ENCODE results near the gene CBFA2T3.

CBFA2T3 gene

DNA sequence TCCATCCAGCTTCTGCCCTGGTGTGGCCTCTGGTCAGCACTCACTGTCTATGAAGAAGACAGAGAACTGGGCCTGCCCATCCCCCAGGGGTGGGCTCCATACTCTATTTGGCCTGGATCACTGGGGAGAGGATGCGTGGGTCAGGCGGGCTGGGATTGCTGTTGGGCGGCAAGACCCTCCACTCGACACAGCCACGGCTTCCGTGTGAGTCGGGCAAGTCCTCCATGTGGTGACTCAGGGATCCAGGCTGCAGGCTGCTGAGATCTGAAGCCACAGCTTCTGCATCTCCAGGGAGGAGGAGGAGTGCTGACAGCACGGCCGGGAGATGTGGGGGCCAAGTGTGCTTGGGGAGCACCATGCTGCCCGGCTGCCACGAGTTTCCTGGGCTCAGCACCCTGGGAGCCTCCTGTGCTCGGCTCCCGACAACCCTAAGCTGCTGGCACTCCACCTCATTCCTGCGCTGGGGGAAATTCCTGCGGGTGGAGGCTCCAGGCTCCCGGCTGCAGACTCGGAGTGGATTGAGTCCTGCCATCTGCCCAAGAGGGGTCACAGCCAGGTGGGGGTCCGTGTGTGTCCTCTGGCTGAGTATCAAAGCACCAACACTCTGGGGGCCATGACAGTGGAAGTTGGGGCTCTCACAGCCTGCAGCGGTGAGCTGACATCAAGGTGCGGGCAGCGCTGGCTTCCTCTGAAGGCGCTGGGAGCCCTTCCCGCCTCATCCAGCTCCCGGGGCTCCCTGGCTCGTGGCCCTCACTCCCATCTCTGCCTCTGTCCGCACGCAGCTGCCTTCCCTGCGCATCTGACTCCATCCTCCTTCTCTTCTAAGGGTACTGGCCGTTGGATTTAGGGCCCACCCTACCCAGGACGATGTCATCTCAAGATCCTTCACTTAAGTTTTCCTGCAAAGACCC lies 24.4 kb upstream of the CBFA2T3 start:
- no peaks in the 10 kb centered on the region for H3K36me3 ChIP-seq (ENCODE audit: control insufficient read depth in 1 of 2, insufficient read depth in 2 of 2, low read length in 2 of 2)
- peaks cover 7% of the 10 kb centered on the region for H3K27me3 ChIP-seq (ENCODE audit: low read depth, low read length)
- H3K27ac ChIP-seq (ENCODE audit: low read length): no peak overlapping the region
- no peak overlapping the region for H3K4me3 ChIP-seq (ENCODE audit: low read depth in 1 of 2, low read length in 2 of 2)
- peaks cover 0 to 9% of the 10 kb centered on the region in 2 donors for H3K4me1 ChIP-seq (ENCODE audit: control insufficient read depth in 1 of 2, insufficient read depth in 2 of 2, low read length in 2 of 2)
- H3K9me3 ChIP-seq (ENCODE audit: control insufficient read depth in 1 of 2, low read length in 2 of 2): peaks cover 0 to 43% of the 10 kb centered on the region in 2 donors

DNA sequence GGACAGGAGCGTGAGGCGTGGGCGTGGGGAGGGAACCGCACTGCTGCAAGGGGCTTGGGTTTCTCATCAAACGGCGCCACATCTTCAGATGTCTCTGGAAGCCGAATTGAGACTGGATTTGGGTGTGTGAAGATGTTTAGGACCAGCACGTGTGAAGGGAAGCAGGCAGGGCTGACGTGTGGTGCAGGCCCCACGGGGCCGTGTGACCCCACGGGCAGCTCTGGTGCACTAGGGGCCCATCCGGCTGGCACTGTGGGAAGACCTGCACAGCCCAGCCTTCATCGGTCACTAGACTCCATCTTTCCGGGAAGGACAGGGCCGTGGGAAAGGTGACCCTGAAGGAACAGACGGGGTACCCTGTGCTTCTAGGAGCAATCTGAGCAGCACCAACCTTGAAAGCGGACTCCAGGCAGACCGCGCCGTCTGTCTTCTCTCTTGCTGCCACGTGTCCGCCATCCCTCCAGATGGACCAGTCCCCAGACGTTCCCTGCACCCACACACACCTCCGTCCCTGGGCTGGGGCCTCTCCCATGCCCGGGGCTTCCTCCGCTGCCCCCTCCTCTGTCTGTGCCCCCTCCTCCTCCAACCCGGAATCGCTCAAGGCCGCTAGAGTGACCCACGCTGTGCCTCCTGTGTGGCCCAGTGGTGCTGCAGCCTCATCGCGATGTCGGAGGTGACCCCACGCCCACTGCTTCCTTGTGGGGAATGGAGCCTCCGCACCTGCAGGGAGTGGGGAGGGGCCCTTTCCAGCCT lies 23.4 kb upstream of the CBFA2T3 start:
- Histone ChIP-seq H3K36me3 (ENCODE audit: control insufficient read depth in 1 of 2, insufficient read depth in 2 of 2, low read length in 2 of 2) (no peaks in the 10 kb centered on the region), H3K4me3 (ENCODE audit: low read depth in 1 of 2, low read length in 2 of 2) (no peak overlapping the region), H3K27ac (ENCODE audit: low read length) (no peak overlapping the region), H3K9me3 (ENCODE audit: control insufficient read depth in 1 of 2, low read length in 2 of 2) (peaks cover 0 to 43% of the 10 kb centered on the region in 2 donors), H3K27me3 (ENCODE audit: low read depth, low read length) (peaks cover 7% of the 10 kb centered on the region), H3K4me1 (ENCODE audit: control insufficient read depth in 1 of 2, insufficient read depth in 2 of 2, low read length in 2 of 2) (peaks cover 0 to 9% of the 10 kb centered on the region in 2 donors)

DNA sequence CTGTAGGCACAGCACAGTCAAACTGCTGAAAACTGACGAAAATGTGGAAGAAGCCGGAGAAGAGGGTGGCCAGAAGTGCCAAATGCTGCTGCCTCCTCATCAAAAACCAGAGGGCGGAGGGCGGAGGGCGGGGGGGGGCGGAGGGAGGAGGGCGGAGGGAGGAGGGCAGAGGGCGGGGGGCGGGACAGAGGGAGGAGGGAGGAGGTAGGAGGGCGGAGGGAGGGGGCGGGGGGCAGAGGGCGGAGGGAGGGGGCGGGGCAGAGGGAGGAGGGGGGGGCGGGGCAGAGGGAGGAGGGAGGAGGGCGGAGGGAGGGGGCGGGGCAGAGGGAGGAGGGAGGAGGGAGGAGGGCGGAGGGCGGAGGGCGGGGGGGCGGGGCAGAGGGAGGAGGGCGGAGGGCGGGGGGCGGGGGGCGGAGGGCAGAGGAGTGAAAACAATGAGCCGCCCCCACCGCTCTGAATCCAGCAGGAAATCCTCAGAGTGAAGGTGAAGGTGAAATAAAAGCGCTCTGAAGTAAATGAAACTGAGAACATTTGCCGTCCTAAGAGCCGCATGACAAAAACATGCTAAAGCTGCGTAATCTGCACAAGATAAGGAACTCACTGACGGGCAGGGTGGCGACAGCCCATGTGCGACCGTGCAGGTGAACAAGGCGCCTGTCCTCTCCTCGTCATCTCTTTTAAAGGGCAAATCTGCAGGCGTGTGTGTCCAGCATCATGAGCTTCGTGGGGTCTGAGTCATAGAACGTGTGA lies 22.6 kb upstream of the CBFA2T3 start:
- Histone ChIP-seq H3K27ac (ENCODE audit: low read length) (no peak overlapping the region), H3K4me1 (ENCODE audit: control insufficient read depth in 1 of 2, insufficient read depth in 2 of 2, low read length in 2 of 2) (peaks cover 0 to 9% of the 10 kb centered on the region in 2 donors), H3K36me3 (ENCODE audit: control insufficient read depth in 1 of 2, insufficient read depth in 2 of 2, low read length in 2 of 2) (no peaks in the 10 kb centered on the region), H3K9me3 (ENCODE audit: control insufficient read depth in 1 of 2, low read length in 2 of 2) (peaks cover 0 to 43% of the 10 kb centered on the region in 2 donors), H3K27me3 (ENCODE audit: low read depth, low read length) (peaks cover 7% of the 10 kb centered on the region), H3K4me3 (ENCODE audit: low read depth in 1 of 2, low read length in 2 of 2) (no peak overlapping the region)

DNA sequence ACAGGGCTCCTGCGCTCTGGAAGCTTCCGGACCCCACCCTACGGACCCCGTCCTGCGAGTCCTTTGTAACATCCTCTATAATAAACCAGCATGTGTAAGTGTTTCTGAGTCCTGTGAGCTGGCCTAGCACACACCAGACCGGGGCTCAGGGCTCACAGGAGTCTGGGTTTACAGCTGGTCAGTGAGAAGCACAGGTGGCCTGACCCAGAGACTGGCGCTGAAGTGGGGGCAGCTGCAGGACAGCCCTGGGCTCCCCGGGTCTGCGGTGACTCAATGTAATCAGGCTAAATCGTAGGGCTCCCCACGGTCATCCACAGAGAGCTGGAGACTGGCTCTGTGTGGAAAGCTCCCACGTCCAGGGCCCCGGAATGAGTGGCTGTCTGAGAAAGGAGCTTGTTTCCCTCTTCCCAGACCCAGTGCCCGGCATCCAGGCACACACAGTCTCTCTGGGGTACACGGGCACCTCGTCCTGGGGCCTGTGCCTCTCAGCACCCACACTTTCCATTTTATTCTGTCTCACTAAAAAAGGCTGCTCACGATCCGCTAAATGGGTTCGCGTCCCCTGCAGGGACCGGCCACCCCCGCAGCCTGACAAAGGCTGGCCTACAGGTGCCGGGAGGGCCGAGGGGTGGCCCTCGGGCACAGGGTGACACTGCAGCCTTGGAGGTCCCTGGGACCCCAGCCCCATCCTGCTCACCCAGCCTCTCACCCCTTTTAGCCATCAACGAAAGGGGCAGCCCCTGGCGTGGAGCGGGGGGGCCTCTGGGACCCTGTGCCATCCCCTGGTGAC lies 18.9 kb upstream of the CBFA2T3 start:
- peaks cover 0 to 7% of the 10 kb centered on the region in 2 donors for H3K4me1 ChIP-seq (ENCODE audit: control insufficient read depth in 1 of 2, insufficient read depth in 2 of 2, low read length in 2 of 2)
- peaks cover 8% of the 10 kb centered on the region for H3K27me3 ChIP-seq (ENCODE audit: low read depth, low read length)
- no peak overlapping the region for H3K4me3 ChIP-seq (ENCODE audit: low read depth in 1 of 2, low read length in 2 of 2)
- no peaks in the 10 kb centered on the region for H3K36me3 ChIP-seq (ENCODE audit: control insufficient read depth in 1 of 2, insufficient read depth in 2 of 2, low read length in 2 of 2)
- H3K9me3 ChIP-seq (ENCODE audit: control insufficient read depth in 1 of 2, low read length in 2 of 2): peaks cover 0 to 35% of the 10 kb centered on the region in 2 donors
- H3K27ac ChIP-seq (ENCODE audit: low read length): no peak overlapping the region

DNA sequence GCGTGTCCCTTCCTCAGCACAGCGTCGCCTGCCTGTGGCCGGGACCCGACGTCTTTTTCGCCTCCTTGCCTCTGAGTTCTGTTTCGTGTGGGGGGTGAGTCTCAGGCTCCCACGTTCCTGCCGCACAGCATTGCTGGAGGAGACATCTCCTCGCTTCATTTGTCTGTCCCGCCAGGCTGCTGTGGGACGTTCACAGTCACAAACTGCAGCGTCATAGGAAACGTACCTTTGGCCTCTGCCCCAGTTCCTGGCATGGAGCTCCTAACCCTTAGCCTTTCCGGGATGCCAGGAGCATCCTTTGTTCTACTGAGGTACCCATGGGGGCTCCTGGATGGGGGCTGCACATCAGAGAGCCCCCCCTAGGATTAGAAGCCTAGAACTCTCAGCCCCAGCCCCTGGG lies 18.2 kb upstream of the CBFA2T3 start:
- Histone ChIP-seq H3K4me1 (ENCODE audit: control insufficient read depth in 1 of 2, insufficient read depth in 2 of 2, low read length in 2 of 2) (peaks cover 0 to 7% of the 10 kb centered on the region in 2 donors), H3K36me3 (ENCODE audit: control insufficient read depth in 1 of 2, insufficient read depth in 2 of 2, low read length in 2 of 2) (no peaks in the 10 kb centered on the region), H3K27me3 (ENCODE audit: low read depth, low read length) (peaks cover 8% of the 10 kb centered on the region)

DNA sequence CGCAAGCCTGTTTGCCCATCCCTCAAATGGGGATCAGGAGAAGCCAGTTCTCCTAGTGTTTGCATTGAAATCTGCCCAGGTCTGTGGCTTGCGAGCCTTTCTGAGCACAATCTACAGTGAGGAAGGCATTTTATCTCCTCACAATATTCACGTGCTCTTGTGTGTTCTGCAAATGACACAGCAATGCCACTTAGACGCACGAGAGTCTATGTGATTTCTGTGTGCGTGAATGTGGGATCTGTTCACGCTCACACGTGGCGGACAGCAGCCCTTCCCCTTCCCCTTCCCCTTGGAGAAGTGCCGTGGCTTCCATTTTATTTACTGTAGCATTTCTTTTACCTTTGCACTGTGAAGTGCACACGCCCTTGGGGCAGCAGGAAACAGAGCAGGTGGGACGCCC lies 17.7 kb upstream of the CBFA2T3 start:
- H3K4me1 ChIP-seq (ENCODE audit: control insufficient read depth in 1 of 2, insufficient read depth in 2 of 2, low read length in 2 of 2): peaks cover 0 to 7% of the 10 kb centered on the region in 2 donors
- H3K27me3 ChIP-seq (ENCODE audit: low read depth, low read length): peaks cover 8% of the 10 kb centered on the region

More for the DNA sequence above, 18.2 kb upstream of the CBFA2T3 start:
- Histone ChIP-seq H3K4me3 (ENCODE audit: low read depth in 1 of 2, low read length in 2 of 2) (no peak overlapping the region), H3K27ac (ENCODE audit: low read length) (no peak overlapping the region), H3K9me3 (ENCODE audit: control insufficient read depth in 1 of 2, low read length in 2 of 2) (peaks cover 0 to 27% of the 10 kb centered on the region in 2 donors)

DNA sequence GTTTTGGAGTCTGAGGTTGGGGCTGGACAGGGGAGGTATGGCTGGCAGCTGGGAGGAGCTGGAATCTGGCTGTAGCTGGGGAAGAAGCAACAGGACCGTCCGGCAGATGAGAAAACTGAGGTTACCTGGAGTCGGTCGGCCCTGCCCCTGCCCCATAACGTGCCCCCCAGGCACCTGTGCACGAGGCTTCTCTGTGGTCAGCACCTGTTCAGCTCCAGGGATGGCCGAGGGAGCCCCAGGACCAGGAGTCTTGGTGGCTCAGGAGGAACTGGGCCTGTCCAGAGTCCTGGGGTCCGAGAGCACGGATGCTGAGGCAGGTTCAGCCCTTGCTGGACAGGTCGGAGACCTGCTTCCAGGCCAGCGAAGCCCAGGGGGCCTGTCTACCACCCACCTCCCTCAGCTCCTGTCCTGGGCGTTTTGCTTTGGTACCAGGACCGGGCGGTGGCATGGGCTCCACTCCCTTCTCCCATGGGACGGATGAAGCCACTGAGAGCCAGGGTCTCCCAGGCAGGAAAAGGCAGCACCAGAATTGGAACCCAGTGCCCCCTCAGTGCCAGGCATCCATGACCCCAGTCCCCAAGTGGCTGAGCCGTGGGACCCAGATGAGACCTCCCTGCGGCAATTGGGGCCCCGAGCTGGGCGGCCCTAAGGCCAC lies 17.1 kb upstream of the CBFA2T3 start:
- H3K4me1 ChIP-seq (ENCODE audit: control insufficient read depth in 1 of 2, insufficient read depth in 2 of 2, low read length in 2 of 2): peaks cover 0 to 7% of the 10 kb centered on the region in 2 donors
- peaks cover 8% of the 10 kb centered on the region for H3K27me3 ChIP-seq (ENCODE audit: low read depth, low read length)
- H3K9me3 ChIP-seq (ENCODE audit: control insufficient read depth in 1 of 2, low read length in 2 of 2): peaks cover 0 to 22% of the 10 kb centered on the region in 2 donors
- no peaks in the 10 kb centered on the region for H3K36me3 ChIP-seq (ENCODE audit: control insufficient read depth in 1 of 2, insufficient read depth in 2 of 2, low read length in 2 of 2)
- H3K4me3 ChIP-seq (ENCODE audit: low read depth in 1 of 2, low read length in 2 of 2): no peak overlapping the region
- H3K27ac ChIP-seq (ENCODE audit: low read length): no peak overlapping the region

More for the DNA sequence above, 17.7 kb upstream of the CBFA2T3 start:
- H3K4me3 ChIP-seq (ENCODE audit: low read depth in 1 of 2, low read length in 2 of 2): no peak overlapping the region
- no peaks in the 10 kb centered on the region for H3K36me3 ChIP-seq (ENCODE audit: control insufficient read depth in 1 of 2, insufficient read depth in 2 of 2, low read length in 2 of 2)
- peaks cover 0 to 24% of the 10 kb centered on the region in 2 donors for H3K9me3 ChIP-seq (ENCODE audit: control insufficient read depth in 1 of 2, low read length in 2 of 2)
- no peak overlapping the region for H3K27ac ChIP-seq (ENCODE audit: low read length)

DNA sequence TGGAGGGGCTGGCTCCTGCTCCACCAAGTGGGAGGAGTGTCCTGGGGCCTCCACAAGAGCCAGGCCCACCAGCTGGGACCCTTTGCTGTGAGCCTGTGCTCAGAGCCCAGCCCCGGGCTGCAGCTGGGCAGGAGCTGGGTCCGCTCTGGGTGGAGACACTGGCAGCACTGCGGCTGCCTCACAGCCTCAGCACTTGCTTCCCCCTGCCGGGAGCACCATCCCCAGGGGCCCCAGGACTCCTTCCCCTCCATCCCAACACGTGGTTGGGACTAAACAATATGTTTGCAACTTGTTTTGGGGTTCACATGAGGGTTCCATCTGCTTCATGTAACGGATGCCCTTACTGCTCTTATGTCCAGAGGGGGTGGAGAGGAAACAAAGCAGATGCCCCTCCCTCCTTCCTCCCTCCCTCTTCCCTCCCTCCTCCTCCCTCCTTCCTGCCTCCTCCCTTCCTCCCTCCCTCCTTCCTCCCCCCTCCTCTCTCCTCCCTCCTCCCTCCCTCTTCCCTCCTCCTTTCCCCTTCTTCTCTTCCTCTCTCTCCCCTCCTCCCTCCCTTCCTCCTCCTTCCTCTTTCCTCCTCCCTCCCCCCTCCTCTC lies 16.3 kb upstream of the CBFA2T3 start:
- Histone ChIP-seq H3K27ac (ENCODE audit: low read length) (no peak overlapping the region), H3K4me3 (ENCODE audit: low read depth in 1 of 2, low read length in 2 of 2) (no peak overlapping the region), H3K4me1 (ENCODE audit: control insufficient read depth in 1 of 2, insufficient read depth in 2 of 2, low read length in 2 of 2) (peaks cover 0 to 7% of the 10 kb centered on the region in 2 donors), H3K27me3 (ENCODE audit: low read depth, low read length) (peaks cover 8% of the 10 kb centered on the region), H3K36me3 (ENCODE audit: control insufficient read depth in 1 of 2, insufficient read depth in 2 of 2, low read length in 2 of 2) (no peaks in the 10 kb centered on the region), H3K9me3 (ENCODE audit: control insufficient read depth in 1 of 2, low read length in 2 of 2) (peaks cover 0 to 14% of the 10 kb centered on the region in 2 donors)

DNA sequence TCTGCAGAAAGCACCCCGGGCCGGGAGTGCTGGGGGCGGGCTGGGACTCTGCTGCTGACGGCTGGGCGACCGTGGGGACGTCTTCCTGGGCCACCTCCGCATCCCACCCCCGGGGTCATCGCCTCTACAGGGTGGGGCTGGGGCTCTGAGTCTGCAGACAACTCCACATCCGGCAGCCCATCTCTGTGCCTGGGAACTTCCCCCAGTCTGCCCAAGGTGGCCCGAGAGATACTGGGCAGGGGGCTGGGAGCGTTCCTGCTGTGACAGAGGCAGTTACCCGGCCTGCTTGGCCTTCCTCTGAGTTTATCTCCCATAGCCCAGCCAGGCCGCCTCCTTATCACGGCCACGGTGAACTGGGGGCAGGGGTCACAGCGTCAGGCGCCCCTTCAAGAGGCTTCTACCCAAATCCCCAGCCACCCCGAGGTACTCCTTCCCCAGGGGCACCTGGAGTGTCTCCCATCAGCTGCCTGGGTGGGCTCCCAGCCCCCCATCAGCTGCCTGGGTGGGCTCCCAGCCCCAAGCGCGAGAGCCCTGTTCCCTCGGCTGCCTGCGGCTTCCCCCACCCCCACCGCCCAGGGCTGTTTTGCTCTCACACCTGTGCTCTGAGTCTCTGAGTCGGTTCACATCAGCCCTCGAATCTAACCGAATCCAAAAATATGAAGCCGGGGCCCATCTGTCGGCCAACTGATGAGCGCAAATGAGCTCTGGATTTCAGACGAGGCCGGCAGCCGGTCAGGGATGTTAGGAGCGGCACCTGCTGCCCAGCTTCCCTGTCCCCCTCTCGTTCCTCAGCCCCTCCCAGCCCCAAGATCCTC lies 15.6 kb upstream of the CBFA2T3 start:
- no peak overlapping the region for H3K4me3 ChIP-seq (ENCODE audit: low read depth in 1 of 2, low read length in 2 of 2)
- peaks cover 8% of the 10 kb centered on the region for H3K27me3 ChIP-seq (ENCODE audit: low read depth, low read length)
- peaks cover 0 to 7% of the 10 kb centered on the region in 2 donors for H3K4me1 ChIP-seq (ENCODE audit: control insufficient read depth in 1 of 2, insufficient read depth in 2 of 2, low read length in 2 of 2)
- H3K27ac ChIP-seq (ENCODE audit: low read length): no peak overlapping the region
- no peaks in the 10 kb centered on the region for H3K36me3 ChIP-seq (ENCODE audit: control insufficient read depth in 1 of 2, insufficient read depth in 2 of 2, low read length in 2 of 2)
- peaks cover 0 to 7% of the 10 kb centered on the region in 2 donors for H3K9me3 ChIP-seq (ENCODE audit: control insufficient read depth in 1 of 2, low read length in 2 of 2)

Measured in muscle layer of duodenum (tissue), 2 donors.